ENCODE results near the gene TERB2. TPM values are rescaled to one million over a fixed set of nuclear protein-coding genes. Genes with fewer than 3 reads are reported as not detected.
"Not testable (repeated sequence)": the region's sequence is repeated elsewhere in the genome, so short reads cannot be mapped to it uniquely, and the experiment has no call there.

TERB2 gene
- total RNA-seq, 4 donors from 2014 or later, result not detected

GRCh38 chr15:45021348-45021747, 64.9 kb downstream of the TERB2 start:
- WGBS, 2 donors, result 92 to 99% methylated on average over 6 of the region's 6 CpGs
- TF ChIP-seq EP300 (IDR thresholded peaks at IDR 0.05) (no peak), POLR2A (IDR thresholded peaks at IDR 0.05) (no peak), CTCF (IDR thresholded peaks at IDR 0.05) (no peak)
- no peaks in the 10 kb centered on the region for H3K36me3 ChIP-seq
- no peak for DNase-seq (ENCODE audit: low spot score in 2 of 2)
- no peaks in the 10 kb centered on the region for H3K9me3 ChIP-seq
- no peak overlapping the region for H3K27ac ChIP-seq
- H3K4me3 ChIP-seq, result no peak overlapping the region
- no peaks in the 10 kb centered on the region for H3K27me3 ChIP-seq
- peaks cover 0 to 16% (median 4%) of the 10 kb centered on the region in 4 donors for H3K4me1 ChIP-seq

- DNase-seq (ENCODE audit: low spot score in 2 of 2), result peak; percentile 85 to 87
- H3K27ac ChIP-seq, result peak within 1 kb of the TSS; percentile 71 to 89 (median 78)
- no peaks in the 10 kb centered on the region for H3K9me3 ChIP-seq
- TF ChIP-seq EP300 (IDR thresholded peaks at IDR 0.05) (peak in 1 of 2 donors; percentile 63), CTCF (IDR thresholded peaks at IDR 0.05) (no peak), POLR2A (IDR thresholded peaks at IDR 0.05) (peak in 1 of 2 donors; percentile 64)
- peak within 1 kb of the TSS; percentile 51 to 77 (median 66) for H3K4me3 ChIP-seq
- no peaks in the 10 kb centered on the region for H3K27me3 ChIP-seq
- H3K36me3 ChIP-seq, result no peaks in the 10 kb centered on the region
- WGBS, 2 donors, result 1 to 4% methylated on average over 8 to 37 of the region's 48 CpGs
- H3K4me1 ChIP-seq, result peaks cover 0 to 24% (median 4%) of the 10 kb centered on the region in 4 donors
These were observed 66.6 kb downstream of the TERB2 start, which contains the start of gene SORD for GRCh38 chr15:45022871-45023658. TSS of gene SORD (plus strand) at chr15:45023195. CDS start at chr15:45023284, 89 bp downstream.

- Histone ChIP-seq H3K9me3 (no peaks in the 10 kb centered on the region), H3K27me3 (no peaks in the 10 kb centered on the region), H3K4me1 (peaks cover 0 to 26% (median 4%) of the 10 kb centered on the region in 4 donors), H3K36me3 (no peaks in the 10 kb centered on the region), H3K4me3 (peak overlapping the region; percentile 51 to 77 (median 66)), H3K27ac (peak overlapping the region; percentile 71 to 89 (median 78))
- no peak for TF ChIP-seq POLR2A (IDR thresholded peaks at IDR 0.05)
- no peak for TF ChIP-seq CTCF (IDR thresholded peaks at IDR 0.05)
- TF ChIP-seq EP300 (IDR thresholded peaks at IDR 0.05), result no peak
- WGBS, 2 donors, result 4 to 12% methylated on average over 3 to 4 of the region's 4 CpGs
- DNase-seq (ENCODE audit: low spot score in 2 of 2), result no peak
These were observed 67.3 kb downstream of the TERB2 start for GRCh38 chr15:45023659-45024225.

GRCh38 chr15:45024649-45025048, 68.2 kb downstream of the TERB2 start:
- H3K4me1 ChIP-seq, result peaks cover 0 to 26% (median 4%) of the 10 kb centered on the region in 4 donors
- H3K27ac ChIP-seq; DNase-seq (ENCODE audit: low spot score in 2 of 2); H3K4me3 ChIP-seq; H3K36me3 ChIP-seq; H3K9me3 ChIP-seq; H3K27me3 ChIP-seq: not testable (repeated sequence)
- WGBS, 2 donors, result 56 to 63% methylated on average over 3 of the region's 3 CpGs

- H3K27ac ChIP-seq; H3K27me3 ChIP-seq; H3K36me3 ChIP-seq; H3K4me3 ChIP-seq; DNase-seq (ENCODE audit: low spot score in 2 of 2); H3K9me3 ChIP-seq: not testable (repeated sequence)
- peaks cover 0 to 26% (median 4%) of the 10 kb centered on the region in 4 donors for H3K4me1 ChIP-seq
- 80 to 100% methylated on average over 3 of the region's 3 CpGs for WGBS, 2 donors
These were observed 69.1 kb downstream of the TERB2 start for GRCh38 chr15:45025627-45026026.

- Histone ChIP-seq H3K36me3 (peaks cover 0 to 13% (median 0%) of the 10 kb centered on the region in 3 donors), H3K4me3 (no peak overlapping the region), H3K4me1 (peaks cover 0 to 26% (median 4%) of the 10 kb centered on the region in 4 donors), H3K9me3 (no peaks in the 10 kb centered on the region), H3K27me3 (no peaks in the 10 kb centered on the region), H3K27ac (peak overlapping the region in 2 of 4 donors; percentile 52 to 78)
- DNase-seq (ENCODE audit: low spot score in 2 of 2), result no peak
- TF ChIP-seq CTCF (IDR thresholded peaks at IDR 0.05), result no peak
- no peak for TF ChIP-seq POLR2A (IDR thresholded peaks at IDR 0.05)
- TF ChIP-seq EP300 (IDR thresholded peaks at IDR 0.05), result no peak
- 64 to 77% methylated on average over 5 of the region's 5 CpGs for WGBS, 2 donors
These were observed 70.2 kb downstream of the TERB2 start for GRCh38 chr15:45026651-45027190.

All from tibial nerve (tissue), 4 donors.